Measurements from ENCODE around the gene SYNDIG1. TPM values are rescaled to one million over a fixed set of nuclear protein-coding genes. Genes with fewer than 3 reads are reported as not detected.
A peak's percentile ranks its signal among the peaks of the same experiment; 100 is the strongest.

SYNDIG1 gene
- total RNA-seq, 4 donors from 2014 or later = 0.20 to 1.3 (median 0.66) TPM; not detected in 1

DNA sequence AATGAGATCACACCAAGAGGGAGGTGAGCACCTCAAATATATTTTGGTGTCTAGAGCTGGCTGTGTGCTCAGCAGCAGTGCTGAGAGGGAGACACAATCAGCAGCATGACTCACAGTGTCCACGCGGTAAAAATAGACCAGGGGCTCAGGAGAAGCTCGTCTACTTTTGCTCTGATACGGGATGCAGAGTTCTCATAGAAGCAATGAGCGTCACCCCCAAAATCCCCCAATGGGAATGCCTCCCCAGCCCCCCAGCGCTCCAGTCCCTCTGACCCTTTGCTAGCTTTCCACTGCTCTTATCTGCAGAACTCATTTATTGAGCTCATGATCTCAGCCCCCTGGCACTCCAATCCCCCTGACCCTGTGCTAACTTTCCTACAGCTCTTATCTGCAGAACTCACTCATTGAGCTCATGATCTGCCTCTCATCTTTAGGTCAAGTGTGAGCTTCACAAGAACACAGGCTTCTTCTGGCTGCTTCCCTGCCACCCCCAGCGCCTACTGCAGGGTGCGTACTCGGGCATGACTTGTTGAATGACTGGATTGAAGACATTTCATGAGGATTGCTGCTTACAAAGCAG is 34.0 kb downstream of the SYNDIG1 start:
- intact Hi-C loops (cut with DNase I; ENCODE audit: low total_unique reads) = no loop called here
- peak; percentile 56 to 84 for ATAC-seq
- in situ Hi-C loops (cut with MboI; ENCODE audit: low sequenced_read_pairs in 4 of 4) = no loop called here
- Histone ChIP-seq H3K27ac (no peak overlapping the region), H3K4me3 (no peak overlapping the region), H3K4me1 (no peaks in the 10 kb centered on the region), H3K36me3 (no peaks in the 10 kb centered on the region), H3K27me3 (no peaks in the 10 kb centered on the region), H3K9me3 (no peaks in the 10 kb centered on the region)
- no peak for TF ChIP-seq POLR2A (IDR thresholded peaks at IDR 0.05)
- TF ChIP-seq, protein P1, sequence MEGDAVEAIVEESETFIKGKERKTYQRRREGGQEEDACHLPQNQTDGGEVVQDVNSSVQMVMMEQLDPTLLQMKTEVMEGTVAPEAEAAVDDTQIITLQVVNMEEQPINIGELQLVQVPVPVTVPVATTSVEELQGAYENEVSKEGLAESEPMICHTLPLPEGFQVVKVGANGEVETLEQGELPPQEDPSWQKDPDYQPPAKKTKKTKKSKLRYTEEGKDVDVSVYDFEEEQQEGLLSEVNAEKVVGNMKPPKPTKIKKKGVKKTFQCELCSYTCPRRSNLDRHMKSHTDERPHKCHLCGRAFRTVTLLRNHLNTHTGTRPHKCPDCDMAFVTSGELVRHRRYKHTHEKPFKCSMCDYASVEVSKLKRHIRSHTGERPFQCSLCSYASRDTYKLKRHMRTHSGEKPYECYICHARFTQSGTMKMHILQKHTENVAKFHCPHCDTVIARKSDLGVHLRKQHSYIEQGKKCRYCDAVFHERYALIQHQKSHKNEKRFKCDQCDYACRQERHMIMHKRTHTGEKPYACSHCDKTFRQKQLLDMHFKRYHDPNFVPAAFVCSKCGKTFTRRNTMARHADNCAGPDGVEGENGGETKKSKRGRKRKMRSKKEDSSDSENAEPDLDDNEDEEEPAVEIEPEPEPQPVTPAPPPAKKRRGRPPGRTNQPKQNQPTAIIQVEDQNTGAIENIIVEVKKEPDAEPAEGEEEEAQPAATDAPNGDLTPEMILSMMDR (IDR thresholded peaks at IDR 0.05 in 4 of 5, conservative IDR thresholded peaks at IDR 0.05 in 1 of 5) = no peak
- no peak for DNase-seq

- H3K9me3 ChIP-seq = no peaks in the 10 kb centered on the region
- TF ChIP-seq, protein P1 (IDR thresholded peaks at IDR 0.05 in 4 of 5, conservative IDR thresholded peaks at IDR 0.05 in 1 of 5) = no peak
- TF ChIP-seq POLR2A (IDR thresholded peaks at IDR 0.05) = no peak
- DNase-seq = no peak
- no peaks in the 10 kb centered on the region for H3K36me3 ChIP-seq
- H3K4me3 ChIP-seq = no peak overlapping the region
- in situ Hi-C loops (cut with MboI; ENCODE audit: low sequenced_read_pairs in 4 of 4) = no loop called here
- H3K27me3 ChIP-seq = no peaks in the 10 kb centered on the region
- no peaks in the 10 kb centered on the region for H3K4me1 ChIP-seq
- no peak for ATAC-seq
- intact Hi-C loops (cut with DNase I; ENCODE audit: low total_unique reads) = no loop called here
- no peak overlapping the region for H3K27ac ChIP-seq
Observed at GRCh38 chr20:24504331-24505285, 35.2 kb downstream of the SYNDIG1 start.

GRCh38 chr20:24506146-24506545 is 36.7 kb downstream of the SYNDIG1 start:
- in situ Hi-C loops (cut with MboI; ENCODE audit: low sequenced_read_pairs in 4 of 4) = no loop called here
- Histone ChIP-seq H3K27me3 (no peaks in the 10 kb centered on the region), H3K36me3 (no peaks in the 10 kb centered on the region), H3K27ac (no peak overlapping the region), H3K9me3 (no peaks in the 10 kb centered on the region), H3K4me3 (no peak overlapping the region), H3K4me1 (no peaks in the 10 kb centered on the region)
- no peak for DNase-seq
- ATAC-seq = no peak
- intact Hi-C loops (cut with DNase I; ENCODE audit: low total_unique reads) = no loop called here
- TF ChIP-seq, protein P1 (IDR thresholded peaks at IDR 0.05 in 4 of 5, conservative IDR thresholded peaks at IDR 0.05 in 1 of 5) = no peak
- no peak for TF ChIP-seq POLR2A (IDR thresholded peaks at IDR 0.05)

DNA sequence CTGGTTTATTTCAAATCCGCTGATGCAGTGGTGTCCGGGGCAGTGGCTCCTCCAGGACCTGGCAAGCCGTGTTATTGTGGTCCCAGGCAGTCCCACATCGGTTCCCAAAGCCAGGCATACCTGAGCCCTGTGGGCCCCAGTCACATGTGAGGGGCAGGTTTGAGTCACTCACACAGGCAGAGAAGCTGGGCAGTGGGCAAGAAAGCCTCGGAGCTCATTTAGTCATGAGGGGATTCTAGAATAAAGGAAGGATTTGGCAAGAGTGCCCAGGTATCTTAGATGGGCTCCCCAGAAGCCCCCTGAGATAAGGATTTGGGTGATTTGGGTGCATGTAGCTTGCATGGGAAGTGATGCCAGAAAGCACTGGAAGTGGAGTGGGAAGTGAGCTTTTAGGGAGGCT is 37.3 kb downstream of the SYNDIG1 start:
- no peak for DNase-seq
- Histone ChIP-seq H3K4me3 (no peak overlapping the region), H3K9me3 (no peaks in the 10 kb centered on the region), H3K36me3 (no peaks in the 10 kb centered on the region), H3K27ac (no peak overlapping the region), H3K4me1 (no peaks in the 10 kb centered on the region), H3K27me3 (no peaks in the 10 kb centered on the region)
- in situ Hi-C loops (cut with MboI; ENCODE audit: low sequenced_read_pairs in 4 of 4) (no loop called here), intact Hi-C loops (cut with DNase I; ENCODE audit: low total_unique reads) (no loop called here)
- TF ChIP-seq, protein P1 (IDR thresholded peaks at IDR 0.05 in 4 of 5, conservative IDR thresholded peaks at IDR 0.05 in 1 of 5) = no peak
- TF ChIP-seq POLR2A (IDR thresholded peaks at IDR 0.05) = no peak
- ATAC-seq = no peak

Measured in gastrocnemius medialis (tissue), 4 donors.